GM12865 (cell line): ENCODE results near the gene MME.
"Not testable (repeated sequence)": the region's sequence is repeated elsewhere in the genome, so short reads cannot be mapped to it uniquely, and the experiment has no call there.

ENCODE experiments used
- DNase-seq: peaks from one replicate; pipeline ENCODE4 v3.0.0; 2010; ENCODE audit warnings: low read depth
- H3K4me3 ChIP-seq: 2 replicates; pipeline ENCODE4 v1.5.1; 2011; ENCODE audit warnings: mild to moderate bottlenecking, low read depth, low read length, control low read depth
- TF ChIP-seq, protein P1 (sequence below): IDR thresholded peaks from 2 replicates; pipeline ENCODE4 v1.5.1; 2011; ENCODE audit warnings: low read length, control low read depth, low read depth, inconsistent platforms; ENCODE audit not compliant: insufficient read depth; ENCODE audit errors: missing control alignments

The MME gene

DNA sequence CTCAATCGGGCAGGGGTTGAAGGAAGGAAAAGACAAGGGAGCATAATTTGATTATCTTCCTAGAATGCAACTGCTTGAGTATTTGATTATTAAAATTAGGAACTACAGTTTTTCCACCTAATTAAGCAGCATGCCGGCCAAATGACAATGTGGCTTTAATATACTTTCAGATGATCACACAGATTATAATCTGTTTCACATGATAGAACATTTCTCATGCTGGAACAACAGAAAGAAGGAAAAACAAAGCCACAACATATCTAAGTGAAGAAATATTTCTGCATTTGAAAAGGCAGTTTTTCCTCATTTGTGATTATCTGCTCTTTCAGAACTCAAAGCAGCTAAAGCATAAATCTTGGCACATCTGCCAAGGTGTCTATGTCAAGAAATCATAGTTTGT, 130.6 kb downstream of the MME start:
- TF ChIP-seq, protein P1, sequence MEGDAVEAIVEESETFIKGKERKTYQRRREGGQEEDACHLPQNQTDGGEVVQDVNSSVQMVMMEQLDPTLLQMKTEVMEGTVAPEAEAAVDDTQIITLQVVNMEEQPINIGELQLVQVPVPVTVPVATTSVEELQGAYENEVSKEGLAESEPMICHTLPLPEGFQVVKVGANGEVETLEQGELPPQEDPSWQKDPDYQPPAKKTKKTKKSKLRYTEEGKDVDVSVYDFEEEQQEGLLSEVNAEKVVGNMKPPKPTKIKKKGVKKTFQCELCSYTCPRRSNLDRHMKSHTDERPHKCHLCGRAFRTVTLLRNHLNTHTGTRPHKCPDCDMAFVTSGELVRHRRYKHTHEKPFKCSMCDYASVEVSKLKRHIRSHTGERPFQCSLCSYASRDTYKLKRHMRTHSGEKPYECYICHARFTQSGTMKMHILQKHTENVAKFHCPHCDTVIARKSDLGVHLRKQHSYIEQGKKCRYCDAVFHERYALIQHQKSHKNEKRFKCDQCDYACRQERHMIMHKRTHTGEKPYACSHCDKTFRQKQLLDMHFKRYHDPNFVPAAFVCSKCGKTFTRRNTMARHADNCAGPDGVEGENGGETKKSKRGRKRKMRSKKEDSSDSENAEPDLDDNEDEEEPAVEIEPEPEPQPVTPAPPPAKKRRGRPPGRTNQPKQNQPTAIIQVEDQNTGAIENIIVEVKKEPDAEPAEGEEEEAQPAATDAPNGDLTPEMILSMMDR, result no peak
- no peak overlapping the region for H3K4me3 ChIP-seq
- no peak for DNase-seq

DNA sequence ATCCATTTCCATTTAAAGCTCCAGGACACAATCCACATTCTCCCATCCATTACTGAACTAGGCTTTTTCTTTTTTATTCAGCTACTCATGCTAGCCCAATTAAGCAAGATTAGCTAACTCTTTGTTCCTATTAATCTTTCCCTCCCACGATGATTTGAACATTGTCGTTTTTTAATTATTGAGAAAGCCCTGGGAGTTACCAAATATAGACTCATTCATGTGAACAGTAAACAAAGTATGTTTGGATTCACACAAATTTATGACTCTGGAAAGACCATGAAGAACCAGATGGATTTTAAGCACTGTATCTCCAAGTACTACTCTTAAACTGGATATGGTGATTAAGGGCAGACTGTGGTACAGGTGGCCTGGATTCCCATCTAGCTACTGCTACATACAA, 131.1 kb downstream of the MME start:
- TF ChIP-seq, protein P1, result no peak
- no peak for DNase-seq
- no peak overlapping the region for H3K4me3 ChIP-seq

DNA sequence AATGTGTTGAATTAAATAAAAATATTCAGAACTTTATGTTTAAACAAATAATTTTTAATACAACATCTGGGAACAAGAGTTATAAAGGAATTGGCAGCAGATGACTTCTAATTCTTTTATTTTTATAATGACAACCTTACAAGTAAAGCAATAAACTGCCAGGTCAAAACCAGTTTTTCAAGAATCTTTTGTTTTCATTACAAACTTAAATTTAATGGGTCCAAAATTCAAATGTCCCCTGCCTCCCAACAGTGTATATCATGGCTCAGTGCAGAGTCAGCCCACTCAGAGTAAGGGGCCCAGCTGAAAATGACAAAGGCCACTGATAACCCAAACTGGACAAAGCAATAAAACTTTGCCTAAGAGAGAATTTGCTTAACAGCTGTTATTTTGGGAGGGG, 131.8 kb downstream of the MME start:
- no peak for DNase-seq
- H3K4me3 ChIP-seq, result no peak overlapping the region
- TF ChIP-seq, protein P1, result no peak

DNA sequence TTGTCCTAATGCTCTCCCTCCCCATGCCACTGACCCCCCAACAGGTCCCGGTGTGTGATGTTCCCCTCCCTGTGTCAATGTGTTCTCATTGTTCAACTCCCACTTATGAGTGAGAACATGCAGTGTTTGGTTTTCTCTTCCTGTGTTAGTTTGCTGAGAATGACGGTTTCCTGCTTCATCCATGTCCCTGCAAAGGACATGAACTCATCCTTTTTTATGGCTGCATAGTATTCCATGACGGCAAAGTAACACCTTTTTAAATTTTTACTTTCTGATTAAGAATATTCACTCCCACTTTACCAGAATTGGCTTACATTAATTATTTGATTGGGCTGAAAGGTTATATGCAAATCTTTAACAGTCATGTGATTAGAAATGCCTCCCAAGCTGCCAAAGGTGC, 135.9 kb downstream of the MME start:
- not testable (repeated sequence) for DNase-seq, H3K4me3 ChIP-seq

DNA sequence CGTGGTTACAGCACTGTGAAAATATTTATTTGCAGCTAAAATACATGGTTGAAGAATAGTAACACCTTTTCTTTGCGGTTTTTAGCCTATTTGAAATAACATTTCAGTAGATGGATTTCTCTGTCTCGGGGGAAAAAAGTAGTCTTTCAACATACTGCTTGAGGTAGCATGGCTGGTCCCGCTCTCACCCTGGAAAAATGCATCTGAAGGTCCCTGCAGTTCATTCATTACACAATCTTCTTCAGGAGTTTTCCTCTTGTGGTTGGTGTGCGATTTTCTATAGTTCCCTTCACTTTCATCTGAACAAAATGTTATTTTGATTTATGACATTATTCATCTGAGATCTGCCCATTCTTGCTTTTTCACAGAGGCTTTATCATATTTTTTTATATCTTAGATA, 137.5 kb downstream of the MME start:
- no peak overlapping the region for H3K4me3 ChIP-seq
- no peak for DNase-seq
- TF ChIP-seq, protein P1, result no peak

DNA sequence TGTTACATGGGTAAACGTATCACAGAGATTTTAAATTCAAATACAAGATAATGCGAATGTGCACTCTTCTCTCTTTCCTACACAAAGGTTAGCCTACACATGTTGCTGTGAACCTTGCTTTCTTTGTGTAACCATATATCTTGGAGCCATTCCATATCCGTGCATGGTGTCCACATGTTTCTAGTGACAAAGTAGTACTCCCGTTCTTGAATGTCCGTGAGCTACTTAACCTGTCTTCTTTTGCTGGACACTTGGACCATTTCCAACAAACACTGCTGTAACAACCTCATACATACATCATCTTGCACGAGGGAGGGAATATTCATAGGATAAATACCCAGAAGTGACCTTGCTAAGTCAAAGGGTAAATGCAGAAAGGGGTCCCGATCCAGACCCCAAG, 138.3 kb downstream of the MME start:
- no peak for DNase-seq
- TF ChIP-seq, protein P1, result no peak
- no peak overlapping the region for H3K4me3 ChIP-seq

DNA sequence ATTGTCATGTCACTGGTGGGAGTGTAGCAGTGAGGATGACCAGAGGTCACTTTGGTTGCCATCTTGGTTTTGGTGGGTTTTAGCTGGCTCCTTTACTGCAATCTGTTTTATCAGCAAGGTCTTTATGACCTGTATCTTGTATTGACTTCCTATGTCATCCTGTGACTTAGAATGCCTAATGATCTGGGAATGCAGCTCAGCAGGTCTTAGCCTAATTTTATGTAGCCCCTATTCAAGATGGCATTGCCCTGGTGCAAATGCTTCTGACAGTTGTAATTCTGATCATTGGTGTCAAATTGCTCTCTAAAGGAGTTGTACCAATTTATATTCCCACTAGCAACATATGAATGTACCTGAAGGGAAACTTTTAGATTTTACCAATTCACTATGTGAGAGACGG, 139.0 kb downstream of the MME start:
- H3K4me3 ChIP-seq, result no peak overlapping the region
- TF ChIP-seq, protein P1, result no peak
- DNase-seq, result no peak

DNA sequence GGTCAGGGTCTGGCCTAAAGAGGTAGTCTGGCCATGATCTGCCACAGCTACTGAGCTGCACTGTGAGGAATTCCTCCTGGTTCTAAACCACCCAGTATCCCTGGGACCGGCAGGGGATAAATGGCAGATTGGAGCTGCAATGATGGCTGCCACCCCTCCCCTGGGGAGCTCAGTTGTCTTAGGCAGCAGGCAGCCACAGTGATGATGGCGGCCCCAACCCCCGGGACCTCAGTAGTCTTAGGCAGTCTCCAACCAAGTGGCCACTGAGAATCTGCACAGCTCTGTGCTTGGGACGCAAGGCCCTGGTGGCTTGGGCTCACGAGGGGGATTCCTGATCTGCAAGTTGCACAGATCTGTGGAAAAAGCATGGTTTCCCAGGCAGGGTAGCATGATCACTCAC, 145.3 kb downstream of the MME start:
- TF ChIP-seq, protein P1, result no peak
- H3K4me3 ChIP-seq, result no peak overlapping the region
- no peak for DNase-seq
